WI38 (cell line): ENCODE data around the gene TOB1.
"Not testable (repeated sequence)": the region's sequence is repeated elsewhere in the genome, so short reads cannot be mapped to it uniquely, and the experiment has no call there.

Experiments used
- H3K4me3 ChIP-seq: 2 replicates; pipeline ENCODE4 v1.5.1; 2011; ENCODE audit warnings: low read depth, mild to moderate bottlenecking, control low read depth, low read length
- CTCF ChIP-seq: IDR thresholded peaks from 2 replicates; pipeline ENCODE4 v1.5.1; 2012; ENCODE audit warnings: low read depth, mild to moderate bottlenecking, control low read depth, low read length

TOB1 gene

GRCh38 chr17:50902372-50903353 lies 36.5 kb upstream of the TOB1 start:
- no peak overlapping the region for H3K4me3 ChIP-seq
- TF ChIP-seq CTCF, result no peak

GRCh38 chr17:50900383-50900892 lies 34.3 kb upstream of the TOB1 start:
- no peak for TF ChIP-seq CTCF
- H3K4me3 ChIP-seq, result no peak overlapping the region

- no peak overlapping the region for H3K4me3 ChIP-seq
- TF ChIP-seq CTCF, result no peak
These were observed 33.6 kb upstream of the TOB1 start for GRCh38 chr17:50899559-50900319.

GRCh38 chr17:50899005-50899460 lies 32.9 kb upstream of the TOB1 start:
- H3K4me3 ChIP-seq, result no peak overlapping the region
- TF ChIP-seq CTCF, result no peak

- H3K4me3 ChIP-seq, result no peak overlapping the region
- TF ChIP-seq CTCF, result no peak
These were observed 32.3 kb upstream of the TOB1 start for GRCh38 chr17:50898369-50899004.

- H3K4me3 ChIP-seq, result not testable (repeated sequence)
These were observed 28.4 kb upstream of the TOB1 start for GRCh38 chr17:50894513-50894912.

- no peak overlapping the region for H3K4me3 ChIP-seq
- TF ChIP-seq CTCF, result no peak
These were observed 27.2 kb upstream of the TOB1 start for GRCh38 chr17:50893183-50893993.
